AG04450 (cell line): ENCODE measurements around the gene DGAT2. TPM values are rescaled to one million over a fixed set of nuclear protein-coding genes. Genes with fewer than 3 reads are reported as not detected.
A peak's percentile ranks its signal among the peaks of the same experiment; 100 is the strongest.

Source experiments
- CTCF ChIA-PET: fragments of 300-600, 350-600 bp; formaldehyde crosslinking; extraction: SDS; loops from one replicate; lab custom pipeline; 2022; ENCODE audit warnings: antibody characterized with exemption, inconsistent platforms; lab: Charles Lee
- POLR2A ChIA-PET: fragments of 350-600 bp; formaldehyde crosslinking; extraction: SDS; loops from one replicate; lab custom pipeline; 2021; ENCODE audit warnings: antibody characterized with exemption, inconsistent platforms; lab: Yijun Ruan, JAX
- DNase-seq: peaks from one replicate; pipeline ENCODE4 v3.0.0-alpha.2; 2011; ENCODE audit warnings: low read depth, low spot score
- H3K27ac ChIP-seq: one replicate; pipeline ENCODE4 v1.5.1; 2012; ENCODE audit warnings: low read depth, low read length, control low read depth
- H3K27me3 ChIP-seq: one replicate; pipeline ENCODE4 v1.6.0; 2012; ENCODE audit warnings: low read length; ENCODE audit not compliant: control insufficient read depth, insufficient read depth
- H3K4me3 ChIP-seq: 2 replicates; pipeline ENCODE4 v1.5.1; 2011; ENCODE audit warnings: mild to moderate bottlenecking, low read depth, low read length, control low read depth
- H3K9me3 ChIP-seq: 2 replicates; pipeline ENCODE4 v1.5.1; 2012; ENCODE audit warnings: low read length; ENCODE audit not compliant: control insufficient read depth, insufficient read depth
- polyA plus RNA-seq: library from polyadenylated mRNA; depleted of rRNA; stranded (reverse); fragments of >200 nt; gene quantifications from 2 replicates; pipeline ENCODE4 v1.2.3, GENCODE V29; 2011
- TF ChIP-seq, protein P1 (sequence below): IDR thresholded peaks from 2 replicates; pipeline ENCODE4 v1.5.1; 2011; ENCODE audit warnings: low read depth, low read length, control low read depth, inconsistent platforms

Gene DGAT2
- polyA plus RNA-seq, 1 experiment, result 0.56 TPM

DNA sequence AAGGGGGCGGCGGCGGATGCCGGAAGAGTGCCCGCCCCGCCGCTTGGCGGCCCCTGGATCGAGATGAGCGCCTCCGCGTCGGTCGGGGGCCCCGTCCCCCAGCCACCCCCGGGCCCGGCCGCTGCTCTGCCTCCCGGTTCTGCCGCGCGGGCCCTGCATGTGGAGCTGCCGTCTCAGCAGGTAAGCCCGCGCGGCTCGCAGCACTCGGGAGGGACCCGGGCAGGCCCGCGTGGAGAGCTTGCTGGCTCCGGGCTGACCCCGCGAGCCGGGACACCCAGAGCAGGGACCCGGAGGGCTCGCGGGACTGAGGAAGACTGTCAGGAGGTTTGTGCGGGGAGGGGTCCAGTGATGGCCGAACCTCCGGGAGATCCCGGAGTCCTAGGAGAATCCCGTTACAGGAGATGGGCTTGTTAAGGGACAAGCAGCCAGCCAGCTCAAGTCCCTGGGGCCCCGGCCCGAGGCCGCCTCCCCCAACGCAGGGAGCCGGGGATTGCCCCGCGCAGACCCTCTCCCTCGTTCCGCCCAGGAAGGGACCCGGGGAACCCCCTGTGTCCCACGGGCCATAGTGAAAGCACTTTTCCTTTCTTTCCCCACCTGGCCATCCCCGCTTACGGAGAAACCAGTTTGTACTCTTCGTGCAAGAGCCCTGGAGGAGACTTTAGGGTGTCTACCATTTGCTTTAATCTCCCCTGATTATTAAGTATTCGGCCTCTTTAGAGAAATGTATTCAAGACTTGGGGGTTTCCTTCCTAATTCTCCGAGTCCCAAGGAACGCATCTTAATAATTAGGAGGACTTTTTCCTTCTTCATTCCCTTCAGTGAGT lies 47.0 kb downstream of the DGAT2 start:
- TF ChIP-seq, protein P1, sequence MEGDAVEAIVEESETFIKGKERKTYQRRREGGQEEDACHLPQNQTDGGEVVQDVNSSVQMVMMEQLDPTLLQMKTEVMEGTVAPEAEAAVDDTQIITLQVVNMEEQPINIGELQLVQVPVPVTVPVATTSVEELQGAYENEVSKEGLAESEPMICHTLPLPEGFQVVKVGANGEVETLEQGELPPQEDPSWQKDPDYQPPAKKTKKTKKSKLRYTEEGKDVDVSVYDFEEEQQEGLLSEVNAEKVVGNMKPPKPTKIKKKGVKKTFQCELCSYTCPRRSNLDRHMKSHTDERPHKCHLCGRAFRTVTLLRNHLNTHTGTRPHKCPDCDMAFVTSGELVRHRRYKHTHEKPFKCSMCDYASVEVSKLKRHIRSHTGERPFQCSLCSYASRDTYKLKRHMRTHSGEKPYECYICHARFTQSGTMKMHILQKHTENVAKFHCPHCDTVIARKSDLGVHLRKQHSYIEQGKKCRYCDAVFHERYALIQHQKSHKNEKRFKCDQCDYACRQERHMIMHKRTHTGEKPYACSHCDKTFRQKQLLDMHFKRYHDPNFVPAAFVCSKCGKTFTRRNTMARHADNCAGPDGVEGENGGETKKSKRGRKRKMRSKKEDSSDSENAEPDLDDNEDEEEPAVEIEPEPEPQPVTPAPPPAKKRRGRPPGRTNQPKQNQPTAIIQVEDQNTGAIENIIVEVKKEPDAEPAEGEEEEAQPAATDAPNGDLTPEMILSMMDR, result no peak
- H3K27ac ChIP-seq, result no peak overlapping the region
- H3K9me3 ChIP-seq, result no peaks in the 10 kb centered on the region; the same call in 1 of the 2 replicates
- H3K27me3 ChIP-seq, result peaks cover 2% of the 10 kb centered on the region
- ChIA-PET POLR2A (no interaction called here), CTCF (interaction anchor here (0.6 kb wide), 1 partner anchor 51 kb away, joined by 3 read pairs; no protein-coding TSS in a partner anchor)
- DNase-seq, result no peak
- peak overlapping the region; percentile 79 for H3K4me3 ChIP-seq

DNA sequence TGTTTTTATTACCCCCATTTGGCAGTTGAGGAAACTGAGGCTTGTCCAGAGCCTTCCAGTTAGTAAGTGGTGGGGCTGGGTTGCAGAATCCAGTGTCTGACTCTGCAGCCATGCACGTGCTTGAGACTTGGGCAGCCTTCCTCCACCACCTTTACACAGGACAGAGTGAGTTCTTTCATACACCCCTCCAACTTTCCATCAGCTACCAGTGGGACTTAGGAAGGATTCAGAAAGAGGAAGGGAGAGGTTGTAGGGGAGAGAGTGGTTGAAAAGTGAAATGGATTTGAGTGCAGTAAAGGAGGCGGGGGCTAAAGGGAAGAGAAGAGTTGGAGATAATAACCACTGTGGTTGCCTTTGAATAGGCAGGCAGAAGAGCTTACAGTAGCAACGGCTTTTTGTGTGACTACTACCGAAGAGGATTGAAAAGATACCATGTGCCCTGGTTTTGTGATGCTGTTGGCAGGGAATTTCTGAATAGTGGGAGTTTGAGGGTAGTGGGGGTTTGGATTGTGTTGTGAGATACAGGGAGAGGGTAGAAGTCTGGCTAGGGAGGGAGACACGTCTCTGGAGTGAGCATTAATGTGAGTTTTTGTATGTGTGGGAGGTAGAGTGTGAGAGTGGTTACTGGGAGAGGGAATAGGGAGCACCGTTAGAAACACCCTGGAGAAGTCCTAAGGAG lies 48.1 kb downstream of the DGAT2 start:
- ChIA-PET CTCF (no interaction called here), POLR2A (interaction anchor here (0.6 kb wide), 1 partner anchor 221 kb away, joined by 4 read pairs; no protein-coding TSS in a partner anchor)
- Histone ChIP-seq H3K27ac (no peak overlapping the region), H3K27me3 (no peaks in the 10 kb centered on the region), H3K9me3 (no peaks in the 10 kb centered on the region; the same call in 1 of the 2 replicates), H3K4me3 (peak overlapping the region; percentile 79)
- TF ChIP-seq, protein P1, result no peak
- DNase-seq, result no peak

DNA sequence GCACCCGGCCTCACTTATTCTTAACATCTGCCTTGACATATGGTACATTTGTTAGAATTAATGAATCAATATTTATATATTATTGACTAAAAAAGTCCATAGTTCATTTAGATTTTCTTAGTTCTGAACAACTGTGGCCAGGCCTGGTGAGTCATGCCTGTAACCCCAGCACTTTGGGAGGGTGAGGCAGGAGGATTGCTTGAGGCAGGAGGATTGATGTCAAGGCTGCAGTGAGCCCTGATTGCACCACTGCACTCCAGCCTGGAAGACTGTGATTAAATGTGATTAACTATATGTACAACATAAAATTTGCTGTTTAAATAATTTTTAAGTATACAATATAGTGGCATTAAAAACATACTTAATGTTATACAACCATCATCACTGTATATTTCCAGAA lies 52.1 kb downstream of the DGAT2 start:
- no peak for DNase-seq
- CTCF ChIA-PET, result no interaction called here
- H3K9me3 ChIP-seq, result no peaks in the 10 kb centered on the region; the same call in 1 of the 2 replicates
- no peak overlapping the region for H3K4me3 ChIP-seq
- H3K27ac ChIP-seq, result no peak overlapping the region
- no peaks in the 10 kb centered on the region for H3K27me3 ChIP-seq
- POLR2A ChIA-PET, result no interaction called here
- TF ChIP-seq, protein P1, result no peak

DNA sequence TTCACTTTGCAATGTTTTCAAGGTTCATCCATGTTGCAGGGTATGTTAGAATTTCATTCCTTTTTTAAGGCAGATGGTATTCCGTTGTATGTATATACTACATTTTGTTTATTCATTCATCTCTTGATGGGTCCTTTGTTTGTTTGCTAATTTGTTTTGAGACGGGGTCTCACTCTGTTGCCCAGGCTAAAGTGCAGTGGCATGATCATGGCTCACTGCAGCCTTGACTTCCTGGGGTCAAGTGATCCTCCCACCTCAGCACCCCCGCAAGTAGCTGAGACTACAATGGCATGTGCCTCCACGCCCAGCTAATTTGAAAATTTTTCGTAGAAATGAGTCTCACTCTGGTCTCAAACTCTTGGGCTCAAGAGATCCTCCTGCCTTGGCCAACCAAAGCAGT lies 52.6 kb downstream of the DGAT2 start:
- CTCF ChIA-PET, result interaction anchor here (0.6 kb wide), 1 partner anchor 12 kb away, joined by 4 read pairs; no protein-coding TSS in a partner anchor
- POLR2A ChIA-PET, result no interaction called here
- no peak for DNase-seq
- H3K27me3 ChIP-seq, result no peaks in the 10 kb centered on the region
- H3K9me3 ChIP-seq, result no peaks in the 10 kb centered on the region
- no peak overlapping the region for H3K27ac ChIP-seq
- TF ChIP-seq, protein P1, result no peak
- H3K4me3 ChIP-seq, result no peak overlapping the region
